ENCODE results near the gene TST. TPM values are rescaled to one million over a fixed set of nuclear protein-coding genes. Genes with fewer than 3 reads are reported as not detected.
A peak's percentile ranks its signal among the peaks of the same experiment; 100 is the strongest.

TST gene
- total RNA-seq, 2 donors from 2014 or later: 8.9 to 9.3 TPM

GRCh38 chr22:37021041-37021440, 1.8 kb upstream of the TST start:
- intact Hi-C loops (cut with DNase I): loop anchor here in 1 of 2 donors (10.0 kb wide), 1 partner anchor 334 kb away; no protein-coding TSS in a partner anchor
- DNase-seq (ENCODE audit: low spot score): no peak

DNA sequence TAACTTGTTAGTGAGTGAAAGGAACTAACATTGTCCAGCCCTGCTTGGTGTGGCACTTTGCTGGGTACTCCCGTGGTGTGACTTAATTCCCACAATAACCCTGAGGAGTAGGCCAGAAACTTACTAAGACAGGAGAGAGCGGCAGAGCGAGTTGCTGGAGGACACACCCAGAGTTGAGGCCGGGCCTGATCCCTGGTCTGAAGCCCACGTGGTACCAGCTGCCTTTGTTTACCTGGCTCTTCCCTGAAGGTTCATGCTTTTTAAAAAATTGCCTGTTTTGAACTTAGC, 889 bp upstream of the TST start:
- DNase-seq (ENCODE audit: low spot score): no peak
- intact Hi-C loops (cut with DNase I): loop anchor here in 1 of 2 donors (10.0 kb wide), 1 partner anchor 335 kb away; no protein-coding TSS in a partner anchor

DNA sequence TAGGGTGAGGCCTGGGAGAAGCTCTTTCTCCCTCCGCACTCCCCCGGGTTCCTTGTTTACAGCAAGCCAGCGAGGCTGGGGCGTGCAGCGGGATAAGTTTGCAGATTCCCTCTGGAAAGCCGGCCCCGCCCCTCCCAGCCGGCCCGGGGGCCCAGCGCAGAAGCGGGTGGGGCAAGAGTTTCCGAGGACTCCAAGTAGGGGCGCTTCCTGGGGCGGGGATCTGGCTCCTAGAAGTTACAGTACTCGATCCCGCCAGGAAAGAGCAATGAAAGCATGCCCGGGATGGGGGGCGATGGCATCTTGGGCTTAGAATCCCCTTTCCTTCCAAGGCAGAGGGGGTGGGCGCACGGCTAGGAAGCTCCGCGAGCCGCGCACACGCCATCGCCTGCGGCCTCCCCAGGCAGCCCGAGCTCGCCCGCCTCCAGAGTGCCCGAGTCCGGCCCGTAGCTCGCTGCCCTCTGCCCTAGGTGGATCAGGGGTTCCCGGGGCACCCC, 385 bp downstream of the TST start:
- intact Hi-C loops (cut with DNase I): no loop called here
- DNase-seq (ENCODE audit: low spot score): peak; percentile 88

DNA sequence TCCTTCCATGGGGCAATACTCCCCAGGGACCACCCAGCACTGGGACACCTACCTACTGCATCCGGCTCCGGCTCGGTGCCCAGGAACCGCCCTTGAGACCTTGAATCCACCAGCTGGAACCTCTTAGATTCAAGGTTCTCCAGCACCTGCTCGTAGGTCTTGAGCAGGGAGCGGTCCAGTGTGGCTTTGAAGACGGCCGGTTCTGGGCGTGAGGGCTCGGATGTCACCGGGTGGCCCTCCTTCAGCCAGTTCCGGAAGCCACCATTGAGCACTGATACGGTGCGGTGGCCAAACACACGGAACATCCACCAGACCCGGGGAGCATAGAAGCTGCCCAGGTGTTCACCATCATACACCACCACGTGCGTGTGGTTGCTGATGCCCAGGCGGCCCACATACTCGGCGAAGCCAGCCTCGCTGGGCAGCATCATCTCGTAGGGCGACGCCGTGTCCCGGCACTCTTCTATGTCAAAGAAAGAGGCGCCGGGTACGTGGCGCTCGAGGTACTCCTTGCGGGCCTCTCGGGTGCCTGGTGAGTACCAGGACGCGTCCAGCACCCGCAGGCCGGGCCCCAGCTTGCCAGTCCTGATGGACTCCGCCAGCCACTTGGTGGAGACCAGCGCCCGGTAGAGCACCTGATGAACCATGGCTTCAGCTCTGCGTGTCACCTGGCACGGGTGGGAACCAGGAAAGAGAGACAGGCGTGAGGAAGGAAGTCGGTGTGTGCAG, 997 bp downstream of the TST start:
- intact Hi-C loops (cut with DNase I): no loop called here
- DNase-seq (ENCODE audit: low spot score): no peak

DNA sequence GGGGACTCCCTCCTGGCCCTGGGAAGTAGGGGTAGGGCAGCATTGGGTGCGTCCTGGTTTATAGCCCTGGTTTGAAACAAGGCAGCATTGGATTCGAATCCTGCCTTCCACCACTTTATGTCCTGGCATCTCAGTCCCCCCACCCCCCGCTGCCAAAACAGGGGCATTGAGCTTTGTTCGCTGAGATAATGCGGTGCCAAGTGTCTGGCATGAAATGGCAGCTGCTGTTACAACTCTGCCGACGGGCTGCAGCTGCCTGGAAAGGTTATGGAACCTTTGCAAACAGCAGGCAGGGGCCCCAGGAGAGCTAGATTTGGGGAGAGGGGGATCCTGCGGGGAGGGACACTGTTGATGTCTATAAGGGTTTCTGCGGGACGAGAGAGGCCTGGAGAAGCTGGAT, 1.9 kb downstream of the TST start:
- no peak for DNase-seq (ENCODE audit: low spot score)
- intact Hi-C loops (cut with DNase I): no loop called here

DNA sequence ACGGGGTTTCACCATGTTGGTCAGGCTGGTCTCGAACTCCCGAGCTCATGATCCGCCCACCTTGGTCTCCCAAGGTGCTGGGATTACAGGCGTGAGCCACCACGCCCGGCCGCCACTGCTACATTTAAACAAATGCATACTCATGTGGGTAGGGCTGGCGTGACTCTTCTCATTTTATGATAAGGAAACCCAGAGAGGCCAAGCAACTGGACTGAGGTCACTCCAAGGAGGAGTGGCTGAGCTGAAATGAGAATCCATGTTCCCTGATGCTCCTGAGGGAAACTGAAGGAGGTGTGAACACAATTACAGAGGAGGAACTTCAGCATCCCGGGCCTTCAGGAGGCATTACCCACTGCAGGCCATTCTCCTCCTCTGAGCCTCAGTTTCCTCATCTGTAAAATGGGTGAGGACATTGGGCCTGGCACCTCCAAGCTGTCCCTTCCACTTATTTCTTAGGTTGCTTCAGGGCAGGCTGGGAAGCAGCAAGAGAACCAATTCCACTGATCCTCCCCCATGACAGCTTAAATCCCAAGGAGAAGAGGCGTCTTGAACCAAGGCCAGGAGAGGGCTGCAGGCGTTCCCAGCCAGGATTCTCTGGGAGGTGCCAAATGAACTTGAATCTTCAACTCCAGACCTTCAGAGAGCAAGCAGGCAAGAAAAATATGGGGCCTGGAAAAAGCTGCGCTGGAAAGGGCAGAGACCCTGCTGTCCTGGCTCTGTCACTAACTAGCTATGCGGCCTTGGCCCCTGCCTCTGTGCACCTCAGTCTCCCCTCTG, 2.9 kb downstream of the TST start:
- DNase-seq (ENCODE audit: low spot score): no peak
- intact Hi-C loops (cut with DNase I): no loop called here

DNA sequence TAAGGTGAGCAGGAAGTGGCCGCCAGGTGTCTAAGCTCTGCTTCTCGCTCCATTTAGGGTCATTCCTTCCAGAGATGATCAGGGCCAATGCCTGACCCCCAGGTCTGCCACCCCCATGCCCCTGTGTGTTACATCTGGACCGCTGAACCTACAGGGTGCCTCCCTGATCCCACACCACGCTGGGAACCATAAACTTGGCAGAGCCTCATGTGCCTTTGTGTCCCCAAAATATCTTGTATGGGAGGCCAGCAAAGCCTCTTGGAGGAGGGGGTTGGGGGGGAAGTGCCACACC, 3.7 kb downstream of the TST start:
- intact Hi-C loops (cut with DNase I): no loop called here
- no peak for DNase-seq (ENCODE audit: low spot score)

- intact Hi-C loops (cut with DNase I): no loop called here
- no peak for DNase-seq (ENCODE audit: low spot score)
Measured at GRCh38 chr22:37014835-37015586, 4.2 kb downstream of the TST start.

GRCh38 chr22:37014415-37014806, 4.8 kb downstream of the TST start:
- no peak for DNase-seq (ENCODE audit: low spot score)
- intact Hi-C loops (cut with DNase I): no loop called here

- intact Hi-C loops (cut with DNase I): no loop called here
- DNase-seq (ENCODE audit: low spot score): no peak
Measured at GRCh38 chr22:37012956-37013355, 6.3 kb downstream of the TST start.

- DNase-seq (ENCODE audit: low spot score): no peak
- intact Hi-C loops (cut with DNase I): no loop called here
Measured at GRCh38 chr22:37012262-37012904, 6.9 kb downstream of the TST start.

- no peak for DNase-seq (ENCODE audit: low spot score)
- intact Hi-C loops (cut with DNase I): no loop called here
Measured at GRCh38 chr22:37011472-37011871, 7.8 kb downstream of the TST start.

DNA sequence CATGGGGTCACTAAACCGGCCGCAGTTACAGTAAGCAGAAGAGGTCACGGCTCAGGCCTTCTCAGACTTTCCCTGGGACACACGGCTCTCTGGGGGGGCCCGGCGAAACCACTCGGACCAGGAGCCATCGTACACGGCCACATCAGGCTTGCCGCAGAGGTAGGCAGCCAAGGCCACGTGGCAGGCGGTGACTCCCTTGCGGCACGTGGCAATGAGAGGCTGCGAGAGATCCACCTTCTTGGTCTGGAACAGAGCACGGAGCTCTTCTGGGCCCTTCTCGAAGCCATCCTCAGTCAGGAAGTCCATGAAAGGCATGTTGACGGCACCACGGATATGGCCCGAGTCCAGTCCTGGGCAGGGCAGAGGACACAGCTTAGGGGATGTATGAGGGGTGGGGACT, 8.3 kb downstream of the TST start:
- intact Hi-C loops (cut with DNase I): no loop called here
- no peak for DNase-seq (ENCODE audit: low spot score)

- intact Hi-C loops (cut with DNase I): no loop called here
- no peak for DNase-seq (ENCODE audit: low spot score)
Measured at GRCh38 chr22:37010174-37010573, 9.1 kb downstream of the TST start.

DNA sequence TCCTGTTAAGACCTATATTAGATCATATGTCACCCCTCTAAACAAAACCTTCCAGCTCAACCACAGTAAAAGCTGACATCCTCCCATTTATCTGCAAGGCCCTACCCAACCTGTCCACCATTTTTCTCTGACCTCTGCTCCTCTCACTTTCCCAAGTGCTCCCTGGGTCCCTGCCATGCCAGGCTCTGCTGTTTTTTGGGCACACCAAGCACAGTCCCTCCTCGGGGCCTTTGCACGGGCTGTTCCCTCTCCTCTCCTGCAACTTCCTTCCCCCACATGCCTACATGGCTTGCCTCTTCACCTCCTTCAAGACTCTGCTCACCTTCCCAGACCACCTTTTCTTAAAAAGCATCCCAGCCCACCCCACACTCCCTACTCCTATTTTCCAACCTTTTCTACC, 9.8 kb downstream of the TST start:
- no peak for DNase-seq (ENCODE audit: low spot score)
- intact Hi-C loops (cut with DNase I): loop anchor here in 1 of 2 donors (10.0 kb wide), 1 partner anchor 435 kb away; no protein-coding TSS in a partner anchor

GRCh38 chr22:37008365-37008764, 10.9 kb downstream of the TST start:
- intact Hi-C loops (cut with DNase I): loop anchor here in 1 of 2 donors (10.0 kb wide), 1 partner anchor 434 kb away; no protein-coding TSS in a partner anchor
- no peak for DNase-seq (ENCODE audit: low spot score)

GRCh38 chr22:37007651-37008050, 11.6 kb downstream of the TST start:
- intact Hi-C loops (cut with DNase I): loop anchor here in 1 of 2 donors (10.0 kb wide), 1 partner anchor 433 kb away; no protein-coding TSS in a partner anchor
- DNase-seq (ENCODE audit: low spot score): no peak

- intact Hi-C loops (cut with DNase I): loop anchor here in 1 of 2 donors (10.0 kb wide), 1 partner anchor 428 kb away; no protein-coding TSS in a partner anchor
- peak; percentile 36 for DNase-seq (ENCODE audit: low spot score)
Measured at GRCh38 chr22:37002633-37003032, 16.6 kb downstream of the TST start.

- peak; percentile 59 for DNase-seq (ENCODE audit: low spot score)
- intact Hi-C loops (cut with DNase I): loop anchor here in 1 of 2 donors (10.0 kb wide), 1 partner anchor 427 kb away; no protein-coding TSS in a partner anchor
Measured at GRCh38 chr22:37001826-37002225, 17.4 kb downstream of the TST start.

Data from posterior vena cava (tissue), 2 donors.